ENCODE data around the gene SELENOT. TPM values are rescaled to one million over a fixed set of nuclear protein-coding genes. Genes with fewer than 3 reads are reported as not detected.
"Not testable (repeated sequence)": the region's sequence is repeated elsewhere in the genome, so short reads cannot be mapped to it uniquely, and the experiment has no call there.

Gene SELENOT
- total RNA-seq, 1 donor from 2014 or later = 49.2 TPM

GRCh38 chr3:150588027-150588830 lies 14.9 kb upstream of the SELENOT start:
- Mint-ChIP-seq H3K27me3 (ENCODE audit: low read depth) (no peaks in the 10 kb centered on the region), H3K27ac (no peak overlapping the region), H3K9me3 (peaks cover 6% of the 10 kb centered on the region), H3K4me1 (no peaks in the 10 kb centered on the region), H3K36me3 (peaks cover 9% of the 10 kb centered on the region), H3K4me3 (no peak overlapping the region)
- no peak for DNase-seq (ENCODE audit: low spot score in 2 of 2, unreplicated experiment in 2 of 2)
- no peak for TF ChIP-seq CTCF (IDR thresholded peaks at IDR 0.05; ENCODE audit: unreplicated experiment)

- peaks cover 12% of the 10 kb centered on the region for H3K36me3 Mint-ChIP-seq
- H3K27me3 Mint-ChIP-seq (ENCODE audit: low read depth) = no peaks in the 10 kb centered on the region
- peaks cover 6% of the 10 kb centered on the region for H3K9me3 Mint-ChIP-seq
- DNase-seq (ENCODE audit: low spot score in 2 of 2, unreplicated experiment in 2 of 2) = no peak
- TF ChIP-seq CTCF (IDR thresholded peaks at IDR 0.05; ENCODE audit: unreplicated experiment) = no peak
- no peak overlapping the region for H3K4me3 Mint-ChIP-seq
- H3K27ac Mint-ChIP-seq = no peak overlapping the region
- no peaks in the 10 kb centered on the region for H3K4me1 Mint-ChIP-seq
These were observed 13.4 kb upstream of the SELENOT start for GRCh38 chr3:150589759-150590158.

GRCh38 chr3:150594150-150594549 lies 9.0 kb upstream of the SELENOT start:
- Mint-ChIP-seq H3K4me1 (peaks cover 2% of the 10 kb centered on the region), H3K27ac (no peak overlapping the region), H3K27me3 (ENCODE audit: low read depth) (no peaks in the 10 kb centered on the region), H3K9me3 (peaks cover 6% of the 10 kb centered on the region), H3K4me3 (no peak overlapping the region), H3K36me3 (peaks cover 9% of the 10 kb centered on the region)
- no peak for DNase-seq (ENCODE audit: low spot score in 2 of 2, unreplicated experiment in 2 of 2)
- TF ChIP-seq CTCF (IDR thresholded peaks at IDR 0.05; ENCODE audit: unreplicated experiment) = no peak

GRCh38 chr3:150597646-150598045 lies 5.5 kb upstream of the SELENOT start:
- no peak for TF ChIP-seq CTCF (IDR thresholded peaks at IDR 0.05; ENCODE audit: unreplicated experiment)
- Mint-ChIP-seq H3K9me3 (no peaks in the 10 kb centered on the region), H3K36me3 (peaks cover 7% of the 10 kb centered on the region), H3K27ac (no peak overlapping the region), H3K4me3 (no peak overlapping the region), H3K4me1 (peaks cover 32% of the 10 kb centered on the region), H3K27me3 (ENCODE audit: low read depth) (no peaks in the 10 kb centered on the region)
- no peak for DNase-seq (ENCODE audit: low spot score in 2 of 2, unreplicated experiment in 2 of 2)

GRCh38 chr3:150599611-150600297 lies 3.4 kb upstream of the SELENOT start:
- peak overlapping the region; percentile 87 for H3K27ac Mint-ChIP-seq

GRCh38 chr3:150600647-150601530 lies 2.2 kb upstream of the SELENOT start:
- peaks cover 48% of the 10 kb centered on the region for H3K4me1 Mint-ChIP-seq
- DNase-seq (ENCODE audit: low spot score in 2 of 2, unreplicated experiment in 2 of 2); H3K27me3 Mint-ChIP-seq (ENCODE audit: low read depth); H3K9me3 Mint-ChIP-seq; H3K36me3 Mint-ChIP-seq: not testable (repeated sequence)
- H3K27ac Mint-ChIP-seq = peak overlapping the region; percentile 87
- H3K4me3 Mint-ChIP-seq = peak overlapping the region; percentile 93

More at GRCh38 chr3:150599611-150600297, 3.4 kb upstream of the SELENOT start:
- H3K4me3 Mint-ChIP-seq = no peak overlapping the region
- no peaks in the 10 kb centered on the region for H3K27me3 Mint-ChIP-seq (ENCODE audit: low read depth)
- no peak for DNase-seq (ENCODE audit: low spot score in 2 of 2, unreplicated experiment in 2 of 2)
- H3K4me1 Mint-ChIP-seq = peaks cover 43% of the 10 kb centered on the region
- peaks cover 2% of the 10 kb centered on the region for H3K36me3 Mint-ChIP-seq
- no peaks in the 10 kb centered on the region for H3K9me3 Mint-ChIP-seq
- no peak for TF ChIP-seq CTCF (IDR thresholded peaks at IDR 0.05; ENCODE audit: unreplicated experiment)

Data from mesothelial cell of epicardium (in vitro differentiated cells).